22Rv1 (cell line): ENCODE measurements around the gene DNER.

Experiments
- CTCF ChIP-seq: fragments of 450-650 bp; IDR thresholded peaks from 2 replicates; pipeline ENCODE4 v1.5.1; 2017; ENCODE audit warnings: mild to moderate bottlenecking
- ZFX ChIP-seq: fragments of 450-650 bp; IDR thresholded peaks from 2 replicates; pipeline ENCODE4 v1.6.1; 2017; ENCODE audit warnings: antibody characterized with exemption, borderline replicate concordance

GRCh38 chr2:229725716-229726574 is 11.6 kb upstream of the DNER start:
- TF ChIP-seq CTCF (no peak), ZFX (no peak)
